HL-60 (cell line): Measurements from ENCODE around the gene PDGFA.

Experiments
- GABPA ChIP-seq: IDR thresholded peaks from 2 replicates; pipeline ENCODE4 v1.6.1; 2012; ENCODE audit warnings: low read depth
- TF ChIP-seq, protein P1 (sequence below): IDR thresholded peaks from one replicate; pipeline ENCODE4 v1.5.1; 2011; ENCODE audit warnings: low read length, control low read depth, inconsistent platforms; ENCODE audit not compliant: insufficient read depth
- TF ChIP-seq, protein P2 (sequence below): IDR thresholded peaks from 2 replicates; pipeline ENCODE4 v1.6.1; 2012; ENCODE audit warnings: low read depth; ENCODE audit not compliant: insufficient replicate concordance

DNA sequence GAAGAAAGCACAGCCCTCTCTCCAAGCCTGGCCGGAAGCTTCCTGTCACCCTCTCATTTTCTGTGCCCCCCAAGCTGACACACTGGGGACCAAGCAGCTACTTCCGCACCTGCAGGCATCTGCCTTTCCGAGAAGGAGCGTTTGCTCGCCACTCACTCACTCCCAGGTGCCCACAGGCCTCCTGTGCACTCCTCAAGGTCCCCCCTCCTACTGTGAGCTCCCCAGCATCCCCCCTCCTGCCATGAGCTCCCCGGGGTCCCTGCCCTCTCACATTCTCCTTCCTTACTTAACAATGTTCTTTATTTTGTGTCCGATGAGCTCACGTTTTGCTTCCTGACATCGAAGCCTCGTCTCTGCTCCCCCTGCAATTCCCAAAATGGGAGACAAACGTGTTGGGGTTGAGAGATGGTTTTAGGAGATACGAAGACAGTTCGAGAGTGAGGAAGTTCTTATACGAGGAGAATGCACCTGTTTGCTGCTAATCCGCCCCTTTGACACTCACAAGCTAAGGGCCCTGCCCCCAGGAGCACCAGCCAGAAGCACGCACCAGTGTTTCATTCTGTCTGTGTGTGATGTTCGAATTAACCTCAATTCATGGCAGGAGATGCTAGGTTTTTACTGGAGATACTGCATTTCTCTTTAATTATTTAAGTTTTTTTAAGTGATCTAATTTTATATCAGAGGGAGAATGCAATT lies 70.2 kb downstream of the PDGFA start:
- TF ChIP-seq GABPA, result no peak
- TF ChIP-seq, protein P1, sequence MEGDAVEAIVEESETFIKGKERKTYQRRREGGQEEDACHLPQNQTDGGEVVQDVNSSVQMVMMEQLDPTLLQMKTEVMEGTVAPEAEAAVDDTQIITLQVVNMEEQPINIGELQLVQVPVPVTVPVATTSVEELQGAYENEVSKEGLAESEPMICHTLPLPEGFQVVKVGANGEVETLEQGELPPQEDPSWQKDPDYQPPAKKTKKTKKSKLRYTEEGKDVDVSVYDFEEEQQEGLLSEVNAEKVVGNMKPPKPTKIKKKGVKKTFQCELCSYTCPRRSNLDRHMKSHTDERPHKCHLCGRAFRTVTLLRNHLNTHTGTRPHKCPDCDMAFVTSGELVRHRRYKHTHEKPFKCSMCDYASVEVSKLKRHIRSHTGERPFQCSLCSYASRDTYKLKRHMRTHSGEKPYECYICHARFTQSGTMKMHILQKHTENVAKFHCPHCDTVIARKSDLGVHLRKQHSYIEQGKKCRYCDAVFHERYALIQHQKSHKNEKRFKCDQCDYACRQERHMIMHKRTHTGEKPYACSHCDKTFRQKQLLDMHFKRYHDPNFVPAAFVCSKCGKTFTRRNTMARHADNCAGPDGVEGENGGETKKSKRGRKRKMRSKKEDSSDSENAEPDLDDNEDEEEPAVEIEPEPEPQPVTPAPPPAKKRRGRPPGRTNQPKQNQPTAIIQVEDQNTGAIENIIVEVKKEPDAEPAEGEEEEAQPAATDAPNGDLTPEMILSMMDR, result no peak
- TF ChIP-seq, protein P2, sequence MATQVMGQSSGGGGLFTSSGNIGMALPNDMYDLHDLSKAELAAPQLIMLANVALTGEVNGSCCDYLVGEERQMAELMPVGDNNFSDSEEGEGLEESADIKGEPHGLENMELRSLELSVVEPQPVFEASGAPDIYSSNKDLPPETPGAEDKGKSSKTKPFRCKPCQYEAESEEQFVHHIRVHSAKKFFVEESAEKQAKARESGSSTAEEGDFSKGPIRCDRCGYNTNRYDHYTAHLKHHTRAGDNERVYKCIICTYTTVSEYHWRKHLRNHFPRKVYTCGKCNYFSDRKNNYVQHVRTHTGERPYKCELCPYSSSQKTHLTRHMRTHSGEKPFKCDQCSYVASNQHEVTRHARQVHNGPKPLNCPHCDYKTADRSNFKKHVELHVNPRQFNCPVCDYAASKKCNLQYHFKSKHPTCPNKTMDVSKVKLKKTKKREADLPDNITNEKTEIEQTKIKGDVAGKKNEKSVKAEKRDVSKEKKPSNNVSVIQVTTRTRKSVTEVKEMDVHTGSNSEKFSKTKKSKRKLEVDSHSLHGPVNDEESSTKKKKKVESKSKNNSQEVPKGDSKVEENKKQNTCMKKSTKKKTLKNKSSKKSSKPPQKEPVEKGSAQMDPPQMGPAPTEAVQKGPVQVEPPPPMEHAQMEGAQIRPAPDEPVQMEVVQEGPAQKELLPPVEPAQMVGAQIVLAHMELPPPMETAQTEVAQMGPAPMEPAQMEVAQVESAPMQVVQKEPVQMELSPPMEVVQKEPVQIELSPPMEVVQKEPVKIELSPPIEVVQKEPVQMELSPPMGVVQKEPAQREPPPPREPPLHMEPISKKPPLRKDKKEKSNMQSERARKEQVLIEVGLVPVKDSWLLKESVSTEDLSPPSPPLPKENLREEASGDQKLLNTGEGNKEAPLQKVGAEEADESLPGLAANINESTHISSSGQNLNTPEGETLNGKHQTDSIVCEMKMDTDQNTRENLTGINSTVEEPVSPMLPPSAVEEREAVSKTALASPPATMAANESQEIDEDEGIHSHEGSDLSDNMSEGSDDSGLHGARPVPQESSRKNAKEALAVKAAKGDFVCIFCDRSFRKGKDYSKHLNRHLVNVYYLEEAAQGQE, result no peak
